Coronary artery (tissue), 2 donors: ENCODE data around the gene SH2D3C.
A peak's percentile ranks its signal among the peaks of the same experiment; 100 is the strongest.

ENCODE experiments used
- DNase-seq: peaks from one replicate; pipeline ENCODE4 v3.0.0-alpha.2; 2017; ENCODE audit warnings: low spot score
- H3K27ac ChIP-seq, 2 donors: fragments of 200-600 bp; sonication (generic); one replicate each; pipeline ENCODE4 v1.5.1; 2016 to 2019
- H3K4me3 ChIP-seq: fragments of 200-600 bp; sonication (generic); 2 replicates; pipeline ENCODE4 v1.5.1; 2016; ENCODE audit warnings: mild to moderate bottlenecking, moderate library complexity
- TF ChIP-seq, protein P1 (sequence below): fragments of 200-600 bp; sonication (generic); IDR thresholded peaks from one replicate; pipeline ENCODE4 v1.5.1; 2019; ENCODE audit warnings: antibody characterized with exemption

SH2D3C gene, protein sequence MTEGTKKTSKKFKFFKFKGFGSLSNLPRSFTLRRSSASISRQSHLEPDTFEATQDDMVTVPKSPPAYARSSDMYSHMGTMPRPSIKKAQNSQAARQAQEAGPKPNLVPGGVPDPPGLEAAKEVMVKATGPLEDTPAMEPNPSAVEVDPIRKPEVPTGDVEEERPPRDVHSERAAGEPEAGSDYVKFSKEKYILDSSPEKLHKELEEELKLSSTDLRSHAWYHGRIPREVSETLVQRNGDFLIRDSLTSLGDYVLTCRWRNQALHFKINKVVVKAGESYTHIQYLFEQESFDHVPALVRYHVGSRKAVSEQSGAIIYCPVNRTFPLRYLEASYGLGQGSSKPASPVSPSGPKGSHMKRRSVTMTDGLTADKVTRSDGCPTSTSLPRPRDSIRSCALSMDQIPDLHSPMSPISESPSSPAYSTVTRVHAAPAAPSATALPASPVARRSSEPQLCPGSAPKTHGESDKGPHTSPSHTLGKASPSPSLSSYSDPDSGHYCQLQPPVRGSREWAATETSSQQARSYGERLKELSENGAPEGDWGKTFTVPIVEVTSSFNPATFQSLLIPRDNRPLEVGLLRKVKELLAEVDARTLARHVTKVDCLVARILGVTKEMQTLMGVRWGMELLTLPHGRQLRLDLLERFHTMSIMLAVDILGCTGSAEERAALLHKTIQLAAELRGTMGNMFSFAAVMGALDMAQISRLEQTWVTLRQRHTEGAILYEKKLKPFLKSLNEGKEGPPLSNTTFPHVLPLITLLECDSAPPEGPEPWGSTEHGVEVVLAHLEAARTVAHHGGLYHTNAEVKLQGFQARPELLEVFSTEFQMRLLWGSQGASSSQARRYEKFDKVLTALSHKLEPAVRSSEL

DNA sequence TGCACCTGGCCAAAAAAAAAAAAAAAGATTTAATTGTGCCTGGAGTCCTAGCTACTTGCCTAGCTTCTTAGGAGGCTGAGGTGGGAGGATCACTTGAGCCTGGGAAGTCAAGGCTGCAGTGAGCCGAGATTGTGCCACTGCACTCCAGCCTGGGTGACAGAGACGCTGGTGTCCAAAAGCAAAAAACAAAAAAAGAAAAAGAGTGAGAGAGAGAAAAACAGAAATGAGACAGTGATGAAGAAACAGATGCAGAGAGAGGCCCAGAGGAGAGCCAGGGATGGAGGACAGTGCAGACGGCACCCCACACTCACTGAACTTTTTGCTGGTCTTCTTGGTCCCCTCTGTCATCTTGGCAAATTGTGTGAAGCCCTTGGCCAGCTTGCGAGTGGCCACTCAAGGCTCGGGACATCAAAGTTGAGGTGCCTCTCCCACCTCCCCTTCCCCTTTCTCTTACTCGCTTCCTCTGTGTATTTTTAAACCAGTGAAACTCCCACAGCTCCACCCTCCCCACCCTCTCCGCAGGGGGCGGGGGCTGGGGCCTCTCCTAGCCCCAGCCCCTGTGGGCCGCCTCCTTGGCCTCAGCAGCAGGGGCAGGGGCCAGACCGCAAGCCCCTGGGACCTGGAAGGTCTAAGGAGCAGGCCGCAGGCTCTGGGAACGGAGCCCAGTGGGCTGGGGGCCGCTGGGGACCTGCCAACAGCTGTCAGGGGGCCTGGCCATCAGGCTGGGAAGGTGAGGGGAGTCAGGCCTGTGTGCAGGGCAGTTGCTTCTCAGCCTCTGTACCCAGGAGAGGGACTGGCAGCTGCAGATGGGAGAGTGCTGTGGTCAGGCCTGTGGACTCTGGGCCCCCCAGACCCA lies at the start of gene SH2D3C:
Gene SH2D3C, minus strand, starts transcription at position 387 of the 856 bp plus-strand sequence. Its CDS starts 39 bp downstream, at position 348.
- DNase-seq, result no peak
- Histone ChIP-seq H3K27ac (peak within 1 kb of the TSS in 1 of 2 donors; percentile 78), H3K4me3 (no peak within 1 kb of the TSS)
- TF ChIP-seq, protein P1, sequence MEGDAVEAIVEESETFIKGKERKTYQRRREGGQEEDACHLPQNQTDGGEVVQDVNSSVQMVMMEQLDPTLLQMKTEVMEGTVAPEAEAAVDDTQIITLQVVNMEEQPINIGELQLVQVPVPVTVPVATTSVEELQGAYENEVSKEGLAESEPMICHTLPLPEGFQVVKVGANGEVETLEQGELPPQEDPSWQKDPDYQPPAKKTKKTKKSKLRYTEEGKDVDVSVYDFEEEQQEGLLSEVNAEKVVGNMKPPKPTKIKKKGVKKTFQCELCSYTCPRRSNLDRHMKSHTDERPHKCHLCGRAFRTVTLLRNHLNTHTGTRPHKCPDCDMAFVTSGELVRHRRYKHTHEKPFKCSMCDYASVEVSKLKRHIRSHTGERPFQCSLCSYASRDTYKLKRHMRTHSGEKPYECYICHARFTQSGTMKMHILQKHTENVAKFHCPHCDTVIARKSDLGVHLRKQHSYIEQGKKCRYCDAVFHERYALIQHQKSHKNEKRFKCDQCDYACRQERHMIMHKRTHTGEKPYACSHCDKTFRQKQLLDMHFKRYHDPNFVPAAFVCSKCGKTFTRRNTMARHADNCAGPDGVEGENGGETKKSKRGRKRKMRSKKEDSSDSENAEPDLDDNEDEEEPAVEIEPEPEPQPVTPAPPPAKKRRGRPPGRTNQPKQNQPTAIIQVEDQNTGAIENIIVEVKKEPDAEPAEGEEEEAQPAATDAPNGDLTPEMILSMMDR, result no peak

DNA sequence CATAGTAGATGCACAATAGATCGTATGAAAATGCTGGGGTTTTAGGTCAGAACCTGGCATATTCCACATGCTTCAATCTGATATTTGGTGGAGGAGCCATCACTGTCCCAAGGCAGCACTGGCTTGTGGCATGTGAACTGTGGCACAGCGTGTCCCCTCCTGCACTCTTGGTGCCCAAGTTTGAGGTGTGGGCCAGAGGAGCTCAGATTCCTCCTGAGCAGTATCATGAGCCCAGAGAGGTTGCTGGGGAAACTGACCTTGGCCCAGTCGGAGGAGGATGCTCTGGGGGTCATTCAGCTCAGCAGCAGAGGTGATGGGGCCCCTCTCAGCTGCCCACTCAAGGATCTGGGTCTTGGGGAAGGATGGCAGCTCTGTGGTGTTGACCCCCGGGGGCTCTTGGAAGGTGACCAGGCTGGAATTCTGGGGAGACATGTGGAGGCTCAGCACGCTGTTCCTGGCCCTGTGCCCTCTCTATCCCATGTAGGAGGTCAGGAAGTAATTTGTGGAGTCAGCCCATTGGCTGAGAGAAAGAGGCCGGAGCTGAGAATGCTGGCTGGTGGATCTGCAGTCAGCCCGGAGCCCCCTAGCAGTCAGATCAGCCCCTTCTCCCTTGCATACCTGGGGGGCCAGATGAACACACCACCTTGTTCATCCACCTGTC lies 47.9 kb upstream of the SH2D3C start:
- TF ChIP-seq, protein P1, result no peak
- Histone ChIP-seq H3K4me3 (no peak overlapping the region), H3K27ac (peak overlapping the region in 1 of 2 donors; percentile 88)
- DNase-seq, result no peak

DNA sequence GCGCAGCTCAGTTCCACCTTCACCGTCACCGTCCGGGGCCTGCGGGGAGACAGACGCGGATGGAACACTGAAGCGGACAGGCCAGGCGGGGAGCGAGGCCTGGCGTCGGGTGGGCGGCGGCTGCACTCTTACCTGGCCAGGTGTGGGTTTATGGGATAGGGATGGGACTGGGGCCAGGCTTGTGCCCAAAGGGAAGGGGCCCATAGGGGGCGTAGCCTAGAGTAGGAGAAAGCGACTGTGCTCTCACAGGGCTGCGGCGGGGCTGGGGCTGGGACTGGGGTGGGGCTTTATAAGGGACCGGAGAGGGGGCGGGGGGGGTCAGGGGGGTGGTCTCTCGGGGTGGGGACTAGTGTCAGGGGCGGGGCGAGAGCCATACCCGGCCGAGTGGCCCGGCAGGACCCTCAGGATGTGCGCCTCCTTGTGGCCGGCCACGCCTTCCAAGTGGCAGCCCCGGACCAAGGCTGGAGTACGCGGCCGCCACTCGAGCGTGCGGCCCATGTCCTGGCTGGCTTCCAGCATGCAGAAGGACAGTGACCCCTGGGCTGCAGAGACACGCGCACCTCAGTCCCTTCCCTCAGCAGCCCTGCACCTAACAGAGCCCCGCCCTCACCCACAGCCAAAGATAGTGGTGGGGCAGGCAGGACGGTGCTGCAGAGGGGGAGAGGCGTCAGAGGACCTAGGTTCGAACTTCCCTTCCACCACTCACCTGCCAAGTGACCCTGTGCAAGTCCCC lies 47.0 kb upstream of the SH2D3C start:
- H3K4me3 ChIP-seq, result no peak overlapping the region
- no peak for DNase-seq
- TF ChIP-seq, protein P1, result no peak
- H3K27ac ChIP-seq, result peak overlapping the region in 1 of 2 donors; percentile 88

DNA sequence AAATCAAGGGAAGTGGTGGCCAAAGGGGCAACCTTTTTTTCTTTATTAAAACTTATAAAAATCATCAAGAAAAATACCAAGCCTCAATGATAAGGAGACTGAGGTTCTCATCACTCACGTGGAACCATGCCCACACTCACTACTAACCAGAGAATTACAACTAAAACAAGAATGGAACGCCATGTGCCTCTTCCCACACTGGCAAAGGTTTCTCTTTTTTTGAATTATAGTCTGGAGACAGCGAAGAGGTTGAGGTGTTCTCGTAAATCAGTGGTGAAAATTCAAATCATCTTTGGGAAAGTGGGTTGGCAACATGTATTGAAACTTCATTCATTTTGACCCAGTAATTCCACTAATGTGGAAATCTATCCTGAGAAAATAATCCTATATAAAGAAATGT lies 43.6 kb upstream of the SH2D3C start:
- no peak overlapping the region for H3K4me3 ChIP-seq
- H3K27ac ChIP-seq, result no peak overlapping the region
- DNase-seq, result no peak
- TF ChIP-seq, protein P1, result no peak

DNA sequence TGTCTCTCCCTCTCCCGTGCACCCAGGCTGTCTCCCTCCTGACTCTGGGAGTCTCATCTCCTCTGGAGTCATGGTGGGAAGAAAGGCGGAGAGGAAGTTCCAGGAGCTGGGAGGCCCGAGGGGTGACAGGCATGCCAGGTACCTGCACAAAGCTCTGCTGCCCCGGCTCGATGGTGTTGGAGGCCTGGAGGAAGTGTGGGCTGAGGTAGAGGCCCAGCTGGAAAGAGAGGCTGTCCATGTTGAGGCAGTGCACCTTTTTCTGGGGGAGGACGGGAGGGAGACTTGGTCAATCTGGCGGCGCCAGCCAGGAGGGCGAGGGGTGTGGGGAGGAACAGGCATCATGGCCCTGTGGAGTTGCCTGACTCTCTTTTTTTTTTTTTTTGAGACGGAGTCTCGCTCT lies 40.1 kb upstream of the SH2D3C start:
- no peak for DNase-seq
- TF ChIP-seq, protein P1, result no peak
- Histone ChIP-seq H3K4me3 (no peak overlapping the region), H3K27ac (peak overlapping the region in 1 of 2 donors; percentile 27)
